Suppressor macrophage treated with lipopolysaccharide for 4 hours (primary cell): ENCODE data around the gene KCNE1.
"Not testable (repeated sequence)": the region's sequence is repeated elsewhere in the genome, so short reads cannot be mapped to it uniquely, and the experiment has no call there.

Experiments
- DNase-seq: peaks from one replicate; pipeline ENCODE4 v3.0.0-alpha.2; 2020

Gene KCNE1

GRCh38 chr21:34406676-34407075 lies 105.3 kb downstream of the KCNE1 start:
- not testable (repeated sequence) for DNase-seq

GRCh38 chr21:34406102-34406501 lies 105.9 kb downstream of the KCNE1 start:
- DNase-seq, result not testable (repeated sequence)

- not testable (repeated sequence) for DNase-seq
Measured at GRCh38 chr21:34405686-34406085, 106.3 kb downstream of the KCNE1 start.

GRCh38 chr21:34404742-34405141 lies 107.3 kb downstream of the KCNE1 start:
- DNase-seq, result not testable (repeated sequence)

GRCh38 chr21:34400522-34400921 lies 111.5 kb downstream of the KCNE1 start:
- DNase-seq, result not testable (repeated sequence)
